ENCODE measurements around the gene RPS27. TPM values are rescaled to one million over a fixed set of nuclear protein-coding genes. Genes with fewer than 3 reads are reported as not detected.

The RPS27 gene
- total and polyA plus RNA-seq, 2 of the 13 experiments (the other 11 are each of a cell fraction or from before 2014, with no cell fraction given), result 3,737 to 9,964 TPM

DNA sequence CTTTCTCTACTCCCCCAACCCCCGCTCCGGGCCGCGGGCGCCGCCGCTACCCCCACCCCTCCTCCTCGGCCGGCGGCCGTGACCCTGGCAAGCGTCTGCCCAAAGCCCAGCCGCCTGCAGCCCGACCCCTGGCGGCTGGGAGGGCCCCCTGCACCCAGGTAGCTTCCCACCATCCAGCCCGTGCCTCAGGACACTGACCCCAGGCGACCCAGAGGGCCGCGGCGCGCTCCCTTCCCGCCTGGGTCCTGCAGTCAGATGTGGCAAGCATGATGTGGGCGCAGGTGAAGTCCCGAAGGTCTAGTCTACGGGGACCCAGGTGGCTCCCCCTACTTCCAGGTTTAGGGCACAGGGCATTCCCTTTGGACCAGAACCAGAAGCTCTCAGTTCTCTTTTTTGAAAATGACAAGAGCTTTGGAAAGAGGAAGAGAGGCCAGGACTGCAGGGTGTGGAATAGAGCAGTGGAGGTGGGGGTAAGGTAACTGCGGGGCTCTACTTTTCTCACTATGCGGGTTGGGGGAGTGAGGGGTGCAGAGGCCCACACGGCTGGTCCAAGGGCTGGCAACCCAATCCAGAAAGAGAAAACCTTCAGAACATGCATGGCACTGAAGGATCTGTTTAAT, 43.8 kb upstream of the RPS27 start, which contains the start of gene DENND4B (continued):
- TF ChIP-seq, protein P1, sequence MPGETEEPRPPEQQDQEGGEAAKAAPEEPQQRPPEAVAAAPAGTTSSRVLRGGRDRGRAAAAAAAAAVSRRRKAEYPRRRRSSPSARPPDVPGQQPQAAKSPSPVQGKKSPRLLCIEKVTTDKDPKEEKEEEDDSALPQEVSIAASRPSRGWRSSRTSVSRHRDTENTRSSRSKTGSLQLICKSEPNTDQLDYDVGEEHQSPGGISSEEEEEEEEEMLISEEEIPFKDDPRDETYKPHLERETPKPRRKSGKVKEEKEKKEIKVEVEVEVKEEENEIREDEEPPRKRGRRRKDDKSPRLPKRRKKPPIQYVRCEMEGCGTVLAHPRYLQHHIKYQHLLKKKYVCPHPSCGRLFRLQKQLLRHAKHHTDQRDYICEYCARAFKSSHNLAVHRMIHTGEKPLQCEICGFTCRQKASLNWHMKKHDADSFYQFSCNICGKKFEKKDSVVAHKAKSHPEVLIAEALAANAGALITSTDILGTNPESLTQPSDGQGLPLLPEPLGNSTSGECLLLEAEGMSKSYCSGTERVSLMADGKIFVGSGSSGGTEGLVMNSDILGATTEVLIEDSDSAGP (CRISPR knock-in tag; IDR thresholded peaks at IDR 0.05; ENCODE audit: borderline replicate concordance), result peak; percentile 65; the same call in 1 of the 2 replicates
- TF ChIP-seq TEAD3 (CRISPR knock-in tag; optimal IDR thresholded peaks at IDR 0.05; ENCODE audit: borderline replicate concordance) (peak; percentile 58), ZNF33B (CRISPR knock-in tag; IDR thresholded peaks at IDR 0.05) (no peak), ESRRA (CRISPR knock-in tag; IDR thresholded peaks at IDR 0.05; ENCODE audit: low read depth) (peak; percentile 76), SMARCE1 (IDR thresholded peaks at IDR 0.05; ENCODE audit: borderline replicate concordance) (no peak), HMG20B (CRISPR knock-in tag; conservative IDR thresholded peaks at IDR 0.05) (no peak), EP300 (IDR thresholded peaks at IDR 0.05; ENCODE audit: low read depth in 2 of 2, low read length in 2 of 2) (0 out of 4 replicates have a peak, but pooled peaks of 1 of the 2 experiments have one; percentile 31), EP300 (CRISPR knock-in tag; IDR thresholded peaks at IDR 0.05; ENCODE audit: borderline replicate concordance) (no peak), SMAD3 (CRISPR knock-in tag; IDR thresholded peaks at IDR 0.05) (peak; percentile 53; the same call in 1 of the 2 replicates), ARNT2 (CRISPR knock-in tag; IDR thresholded peaks at IDR 0.05; ENCODE audit: low read depth) (peak; percentile 38), U2AF2 (IDR thresholded peaks at IDR 0.05; ENCODE audit: low read depth, low read length) (no peak), STAG1 (CRISPR knock-in tag; IDR thresholded peaks at IDR 0.05) (peak; percentile 59), ZNF138 (CRISPR knock-in tag; IDR thresholded peaks at IDR 0.05; ENCODE audit: low read depth) (0 out of 2 replicates have a peak, but pooled peaks have one; percentile 72), ZNF44 (CRISPR knock-in tag; IDR thresholded peaks at IDR 0.05) (no peak), KDM3A (CRISPR knock-in tag; IDR thresholded peaks at IDR 0.05; ENCODE audit: low read depth) (peak; percentile 37; the same call in 1 of the 2 replicates), ZBTB42 (CRISPR knock-in tag; IDR thresholded peaks at IDR 0.05) (no peak), HES4 (CRISPR knock-in tag; IDR thresholded peaks at IDR 0.05; ENCODE audit: borderline replicate concordance) (no peak), ZNF225 (CRISPR knock-in tag; IDR thresholded peaks at IDR 0.05) (0 out of 2 replicates have a peak, but pooled peaks have one; percentile 49), ZNF446 (CRISPR knock-in tag; IDR thresholded peaks at IDR 0.05) (no peak), ZNF75D (CRISPR knock-in tag; IDR thresholded peaks at IDR 0.05; ENCODE audit: borderline replicate concordance) (no peak), BHLHE40 (IDR thresholded peaks at IDR 0.05; ENCODE audit: low read length) (peak; percentile 79), KLF13 (CRISPR knock-in tag; IDR thresholded peaks at IDR 0.05) (no peak), NAIF1 (CRISPR knock-in tag; IDR thresholded peaks at IDR 0.05; ENCODE audit: borderline replicate concordance) (no peak)
- TF ChIP-seq, protein P2, sequence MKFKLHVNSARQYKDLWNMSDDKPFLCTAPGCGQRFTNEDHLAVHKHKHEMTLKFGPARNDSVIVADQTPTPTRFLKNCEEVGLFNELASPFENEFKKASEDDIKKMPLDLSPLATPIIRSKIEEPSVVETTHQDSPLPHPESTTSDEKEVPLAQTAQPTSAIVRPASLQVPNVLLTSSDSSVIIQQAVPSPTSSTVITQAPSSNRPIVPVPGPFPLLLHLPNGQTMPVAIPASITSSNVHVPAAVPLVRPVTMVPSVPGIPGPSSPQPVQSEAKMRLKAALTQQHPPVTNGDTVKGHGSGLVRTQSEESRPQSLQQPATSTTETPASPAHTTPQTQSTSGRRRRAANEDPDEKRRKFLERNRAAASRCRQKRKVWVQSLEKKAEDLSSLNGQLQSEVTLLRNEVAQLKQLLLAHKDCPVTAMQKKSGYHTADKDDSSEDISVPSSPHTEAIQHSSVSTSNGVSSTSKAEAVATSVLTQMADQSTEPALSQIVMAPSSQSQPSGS (CRISPR knock-in tag; IDR thresholded peaks at IDR 0.05), result peak; percentile 51; the same call in 1 of the 2 replicates
- TF ChIP-seq, protein P3, sequence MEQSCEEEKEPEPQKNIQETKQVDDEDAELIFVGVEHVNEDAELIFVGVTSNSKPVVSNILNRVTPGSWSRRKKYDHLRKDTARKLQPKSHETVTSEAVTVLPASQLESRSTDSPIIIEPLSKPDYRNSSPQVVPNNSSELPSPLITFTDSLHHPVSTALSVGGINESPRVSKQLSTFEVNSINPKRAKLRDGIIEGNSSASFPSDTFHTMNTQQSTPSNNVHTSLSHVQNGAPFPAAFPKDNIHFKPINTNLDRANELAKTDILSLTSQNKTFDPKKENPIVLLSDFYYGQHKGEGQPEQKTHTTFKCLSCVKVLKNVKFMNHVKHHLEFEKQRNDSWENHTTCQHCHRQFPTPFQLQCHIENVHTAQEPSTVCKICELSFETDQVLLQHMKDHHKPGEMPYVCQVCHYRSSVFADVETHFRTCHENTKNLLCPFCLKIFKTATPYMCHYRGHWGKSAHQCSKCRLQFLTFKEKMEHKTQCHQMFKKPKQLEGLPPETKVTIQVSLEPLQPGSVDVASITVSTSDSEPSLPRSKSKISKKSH (CRISPR knock-in tag; IDR thresholded peaks at IDR 0.05; ENCODE audit: borderline replicate concordance), result 0 out of 2 replicates have a peak, but pooled peaks have one; percentile 67
- TF ChIP-seq, protein P4, sequence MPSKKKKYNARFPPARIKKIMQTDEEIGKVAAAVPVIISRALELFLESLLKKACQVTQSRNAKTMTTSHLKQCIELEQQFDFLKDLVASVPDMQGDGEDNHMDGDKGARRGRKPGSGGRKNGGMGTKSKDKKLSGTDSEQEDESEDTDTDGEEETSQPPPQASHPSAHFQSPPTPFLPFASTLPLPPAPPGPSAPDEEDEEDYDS (CRISPR knock-in tag; IDR thresholded peaks at IDR 0.05), result 0 out of 2 replicates have a peak, but pooled peaks have one; percentile 24
